ENCODE results near the gene NAV2.
"Not testable (repeated sequence)": the region's sequence is repeated elsewhere in the genome, so short reads cannot be mapped to it uniquely, and the experiment has no call there.

Gene NAV2

GRCh38 chr11:20078846-20079245 is 366.2 kb downstream of the NAV2 start:
- no peak for DNase-seq

GRCh38 chr11:20080032-20080685 is 367.5 kb downstream of the NAV2 start:
- DNase-seq = no peak

GRCh38 chr11:20081336-20081735 is 368.7 kb downstream of the NAV2 start:
- DNase-seq = no peak

- not testable (repeated sequence) for DNase-seq
Observed at GRCh38 chr11:20083877-20084276, 371.2 kb downstream of the NAV2 start.

DNA sequence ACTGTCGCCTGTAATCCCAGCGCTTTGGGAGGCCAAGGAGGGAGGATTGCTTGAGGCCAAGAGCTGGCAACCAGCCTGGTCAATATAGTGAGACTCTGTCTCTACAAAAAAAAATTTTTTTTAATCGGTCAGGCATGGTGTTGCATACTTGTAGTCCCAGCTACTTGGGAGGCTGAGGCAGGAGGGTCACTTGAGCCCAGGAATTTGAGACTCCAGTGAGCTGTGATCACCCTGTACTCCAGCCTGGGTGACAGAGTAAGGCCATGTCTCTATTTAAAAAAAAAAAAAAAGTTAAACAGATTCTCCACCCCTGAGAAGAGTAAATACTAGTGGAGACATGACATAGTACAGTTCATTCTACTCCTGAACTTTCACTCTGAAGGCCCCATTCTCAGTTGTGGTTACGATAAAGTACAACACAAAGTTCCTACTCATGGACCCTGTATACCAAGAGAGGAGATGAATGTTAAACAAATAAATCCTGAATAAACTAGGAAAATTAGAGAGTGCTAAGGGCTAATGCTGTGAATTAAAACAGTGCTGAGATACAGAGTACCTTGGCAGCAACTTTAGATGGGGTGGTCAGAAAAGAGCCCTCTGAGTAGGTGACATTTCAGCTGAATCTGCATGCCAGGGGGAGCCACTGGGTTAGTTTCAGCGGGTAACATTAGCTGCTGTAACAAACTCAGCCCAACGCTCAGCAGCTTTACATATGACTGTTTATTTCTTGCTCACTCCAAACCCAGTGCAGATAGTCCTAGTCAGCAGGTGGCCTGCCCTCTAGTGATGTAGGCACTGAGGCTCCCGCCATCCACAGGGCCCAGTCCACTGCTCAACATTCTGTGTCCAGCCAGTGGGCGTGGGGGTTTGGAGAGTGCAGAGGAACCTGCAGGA is 372.5 kb downstream of the NAV2 start:
- DNase-seq = no peak

DNA sequence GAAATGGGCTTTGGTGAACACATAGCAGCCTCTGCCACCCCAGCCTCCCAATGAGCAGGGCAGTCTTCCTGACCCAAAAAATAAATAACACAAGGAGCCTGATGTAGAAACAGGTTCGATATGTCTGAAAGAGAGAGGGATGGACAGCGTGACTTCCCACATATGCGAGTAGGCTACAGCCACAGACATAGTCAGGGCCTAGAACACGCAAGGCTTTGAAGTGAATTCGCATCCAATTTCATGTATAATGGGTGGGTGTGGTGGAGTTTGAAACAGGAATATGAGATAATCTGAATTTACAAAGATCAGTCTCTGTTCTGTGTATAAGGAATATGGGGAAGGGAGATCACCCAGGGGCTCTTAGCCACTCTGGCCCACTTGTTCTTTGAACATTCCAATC is 373.3 kb downstream of the NAV2 start:
- DNase-seq = no peak

GRCh38 chr11:20087118-20087521 is 374.5 kb downstream of the NAV2 start:
- no peak for DNase-seq

- no peak for DNase-seq
Observed at GRCh38 chr11:20088397-20089225, 376.0 kb downstream of the NAV2 start.

GRCh38 chr11:20089367-20089766 is 376.7 kb downstream of the NAV2 start:
- DNase-seq = no peak

- no peak for DNase-seq
Observed at GRCh38 chr11:20089796-20090653, 377.4 kb downstream of the NAV2 start.

- DNase-seq = no peak
Observed at GRCh38 chr11:20090654-20091374, 378.2 kb downstream of the NAV2 start.

GRCh38 chr11:20093775-20094174 is 381.1 kb downstream of the NAV2 start:
- DNase-seq = no peak

- DNase-seq = no peak
Observed at GRCh38 chr11:20095189-20095588, 382.6 kb downstream of the NAV2 start.

- DNase-seq = no peak
Observed at GRCh38 chr11:20097319-20098221, 384.9 kb downstream of the NAV2 start.

DNA sequence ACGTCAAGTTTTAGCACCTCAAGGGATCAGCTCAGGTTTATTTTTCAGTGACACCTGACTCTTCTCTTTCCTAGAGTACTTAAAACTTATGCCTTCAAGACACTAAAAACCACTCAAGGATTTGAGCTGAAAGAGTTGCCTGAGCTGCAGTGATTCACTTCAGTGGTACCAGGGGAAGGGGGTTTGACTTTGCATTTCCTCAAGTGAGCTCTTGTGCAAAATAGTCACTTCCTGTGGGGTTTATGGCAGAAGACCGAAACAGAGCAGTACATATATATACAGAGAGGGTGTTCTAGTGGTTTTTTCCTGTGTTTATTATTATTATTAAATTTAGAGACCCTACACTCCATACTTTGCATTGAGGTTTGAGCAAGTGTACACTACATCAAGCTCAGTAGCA is 386.9 kb downstream of the NAV2 start:
- DNase-seq = no peak

- DNase-seq = no peak
Observed at GRCh38 chr11:20102397-20102796, 389.8 kb downstream of the NAV2 start.

DNA sequence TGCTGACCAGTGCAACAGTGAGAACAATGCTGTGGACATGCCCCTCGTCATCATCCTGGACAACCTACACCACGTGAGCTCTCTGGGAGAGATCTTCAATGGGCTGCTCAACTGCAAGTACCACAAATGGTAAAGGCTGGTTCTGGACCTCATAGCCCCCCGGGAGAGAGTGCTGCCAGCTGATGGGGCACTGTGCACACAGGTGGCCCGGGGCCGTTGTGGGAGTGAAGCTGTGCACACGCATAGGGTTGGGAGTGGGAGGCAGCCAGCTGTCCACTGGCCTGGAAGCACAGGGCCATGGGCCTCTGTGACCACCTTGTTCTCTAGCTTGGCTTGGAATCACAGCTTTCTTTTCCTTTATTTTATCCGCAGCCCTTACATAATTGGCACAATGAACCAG is 390.6 kb downstream of the NAV2 start:
- DNase-seq = no peak

DNA sequence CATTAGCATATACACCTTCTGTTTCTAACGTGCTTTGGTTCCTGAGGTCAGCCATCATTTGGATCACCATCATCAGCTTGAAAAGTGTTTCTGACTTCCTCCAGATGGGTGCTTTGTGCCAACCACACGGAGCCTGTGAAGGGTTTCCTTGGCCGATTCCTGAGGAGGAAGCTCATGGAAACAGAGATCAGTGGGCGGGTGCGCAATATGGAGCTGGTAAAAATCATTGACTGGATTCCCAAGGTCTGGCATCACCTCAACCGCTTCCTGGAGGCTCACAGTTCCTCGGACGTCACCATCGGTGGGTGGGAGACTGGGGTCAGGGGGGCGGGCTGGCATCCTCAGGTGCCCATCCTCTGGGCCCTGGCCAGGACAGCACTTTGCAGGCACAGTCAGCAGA is 392.8 kb downstream of the NAV2 start:
- DNase-seq = no peak

- DNase-seq = no peak
Observed at GRCh38 chr11:20109731-20110445, 397.3 kb downstream of the NAV2 start.

Measured in SIG-M5 (cell line).